GM18909 (cell line): ENCODE results near the gene RIGI.
"Not testable (repeated sequence)": the region's sequence is repeated elsewhere in the genome, so short reads cannot be mapped to it uniquely, and the experiment has no call there.

Source experiments
- ATAC-seq: cut with Tn5 transposase; IDR thresholded peaks from one replicate; pipeline ENCODE4 v1.9.1; 2021; ENCODE audit warnings: mild to moderate bottlenecking; ENCODE audit not compliant: unreplicated experiment, poor library complexity

Gene RIGI

GRCh38 chr9:32526041-32526706, at the start of gene RIGI:
Gene RIGI (minus strand): TSS chr9:32526196. CDS start chr9:32526166, 30 bp downstream.
- ATAC-seq: peak; percentile 73

GRCh38 chr9:32574858-32575257, 48.9 kb upstream of the RIGI start:
- ATAC-seq: no peak

GRCh38 chr9:32573821-32574220, 47.8 kb upstream of the RIGI start:
- ATAC-seq: no peak

- ATAC-seq: peak; percentile 86
These were observed 47.0 kb upstream of the RIGI start, which contains the start of gene NDUFB6 for GRCh38 chr9:32572900-32573523. Gene NDUFB6 (minus strand): TSS chr9:32573159. CDS start chr9:32573060, 99 bp downstream.

GRCh38 chr9:32571969-32572899, 46.2 kb upstream of the RIGI start:
- peak; percentile 93 for ATAC-seq

GRCh38 chr9:32570262-32570661, 44.3 kb upstream of the RIGI start:
- ATAC-seq: no peak

- ATAC-seq: no peak
These were observed 40.8 kb upstream of the RIGI start for GRCh38 chr9:32566770-32567169.

- no peak for ATAC-seq
These were observed 40.0 kb upstream of the RIGI start for GRCh38 chr9:32565967-32566366.

- ATAC-seq: no peak
These were observed 32.5 kb upstream of the RIGI start for GRCh38 chr9:32558408-32558934.

GRCh38 chr9:32554591-32554990, 28.6 kb upstream of the RIGI start:
- no peak for ATAC-seq

GRCh38 chr9:32554107-32554506, 28.1 kb upstream of the RIGI start:
- no peak for ATAC-seq

GRCh38 chr9:32552172-32552872, 26.3 kb upstream of the RIGI start, which contains the start of the genes SMIM27 and TOPORS:
Gene SMIM27 (plus strand): TSS chr9:32552327. CDS start chr9:32552435, 108 bp downstream.
Gene TOPORS (minus strand): TSS chr9:32552586. CDS start chr9:32552436, 150 bp downstream.
- peak; percentile 82 for ATAC-seq

- ATAC-seq: peak; percentile 2
These were observed 25.5 kb upstream of the RIGI start for GRCh38 chr9:32551276-32552051.

GRCh38 chr9:32550562-32551275, 24.7 kb upstream of the RIGI start:
- ATAC-seq: peak; percentile 66

GRCh38 chr9:32550150-32550561, 24.2 kb upstream of the RIGI start:
- no peak for ATAC-seq

- ATAC-seq: not testable (repeated sequence)
These were observed 22.2 kb upstream of the RIGI start for GRCh38 chr9:32548213-32548612.

GRCh38 chr9:32545884-32546283, 19.9 kb upstream of the RIGI start:
- no peak for ATAC-seq

- no peak for ATAC-seq
These were observed 17.1 kb upstream of the RIGI start for GRCh38 chr9:32543047-32543446.
